A673 (cell line): Measurements from ENCODE around the gene CERK.

Source experiments
- EZH2 ChIP-seq: fragments of 200-600 bp; sonication (generic); IDR thresholded peaks from 2 replicates; pipeline ENCODE4 v1.6.1; 2017; ENCODE audit warnings: borderline replicate concordance, low read depth, mild to moderate bottlenecking, mixed read lengths, antibody characterized with exemption, low read length; ENCODE audit not compliant: poor library complexity, severe bottlenecking
- TF ChIP-seq, protein P1 (sequence below): fragments of 300-800, 200-600 bp; sonication (generic); conservative IDR thresholded peaks from 2 replicates; pipeline ENCODE4 v1.5.1; 2017; ENCODE audit warnings: low read depth, mild to moderate bottlenecking, antibody characterized with exemption, low read length, moderate library complexity, mixed read lengths

DNA sequence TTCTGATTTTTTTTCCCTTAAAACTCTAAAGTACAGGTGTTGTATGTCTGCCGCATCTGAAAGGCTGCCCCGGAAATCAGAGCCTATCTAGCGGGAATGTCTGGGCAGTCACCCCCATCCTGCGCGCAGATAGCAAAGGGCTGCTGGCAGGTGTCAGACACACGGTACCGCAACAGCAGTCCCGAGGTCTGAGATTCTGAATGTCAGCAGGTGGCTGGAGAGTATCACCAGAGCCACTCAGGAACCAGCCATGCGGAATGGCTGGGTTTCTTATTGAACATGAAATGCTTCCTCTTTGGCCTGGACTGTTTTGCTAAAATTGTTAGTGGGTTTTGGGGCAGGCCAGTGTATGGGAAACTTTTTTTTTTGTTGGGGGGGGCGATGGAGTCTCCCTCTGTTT is 53.3 kb downstream of the CERK start:
- TF ChIP-seq, protein P1, sequence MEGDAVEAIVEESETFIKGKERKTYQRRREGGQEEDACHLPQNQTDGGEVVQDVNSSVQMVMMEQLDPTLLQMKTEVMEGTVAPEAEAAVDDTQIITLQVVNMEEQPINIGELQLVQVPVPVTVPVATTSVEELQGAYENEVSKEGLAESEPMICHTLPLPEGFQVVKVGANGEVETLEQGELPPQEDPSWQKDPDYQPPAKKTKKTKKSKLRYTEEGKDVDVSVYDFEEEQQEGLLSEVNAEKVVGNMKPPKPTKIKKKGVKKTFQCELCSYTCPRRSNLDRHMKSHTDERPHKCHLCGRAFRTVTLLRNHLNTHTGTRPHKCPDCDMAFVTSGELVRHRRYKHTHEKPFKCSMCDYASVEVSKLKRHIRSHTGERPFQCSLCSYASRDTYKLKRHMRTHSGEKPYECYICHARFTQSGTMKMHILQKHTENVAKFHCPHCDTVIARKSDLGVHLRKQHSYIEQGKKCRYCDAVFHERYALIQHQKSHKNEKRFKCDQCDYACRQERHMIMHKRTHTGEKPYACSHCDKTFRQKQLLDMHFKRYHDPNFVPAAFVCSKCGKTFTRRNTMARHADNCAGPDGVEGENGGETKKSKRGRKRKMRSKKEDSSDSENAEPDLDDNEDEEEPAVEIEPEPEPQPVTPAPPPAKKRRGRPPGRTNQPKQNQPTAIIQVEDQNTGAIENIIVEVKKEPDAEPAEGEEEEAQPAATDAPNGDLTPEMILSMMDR, result no peak
- TF ChIP-seq EZH2, result no peak
